ENCODE measurements around the gene RASSF9. TPM values are rescaled to one million over a fixed set of nuclear protein-coding genes. Genes with fewer than 3 reads are reported as not detected.

RASSF9 gene
- total RNA-seq: not detected

- ChIA-PET CTCF (no interaction called here), POLR2A (no interaction called here)
Observed at GRCh38 chr12:85836197-85837090, at the start of gene RASSF9. TSS of gene RASSF9 (minus strand) at chr12:85836409. CDS start at chr12:85836201, 208 bp downstream.

- POLR2A ChIA-PET: no interaction called here
Observed at GRCh38 chr12:85883763-85884162, 47.6 kb upstream of the RASSF9 start.

GRCh38 chr12:85877459-85877858, 41.2 kb upstream of the RASSF9 start:
- CTCF ChIA-PET: no interaction called here
- POLR2A ChIA-PET: no interaction called here

More at GRCh38 chr12:85883763-85884162, 47.6 kb upstream of the RASSF9 start:
- CTCF ChIA-PET: no interaction called here

- ChIA-PET POLR2A (no interaction called here), CTCF (no interaction called here)
Observed at GRCh38 chr12:85874031-85874461, 37.8 kb upstream of the RASSF9 start, which contains the start of gene NTS. TSS of gene NTS (plus strand) at chr12:85874295. CDS start at chr12:85874404, 109 bp downstream.

GRCh38 chr12:85872497-85873091, 36.4 kb upstream of the RASSF9 start:
- POLR2A ChIA-PET: no interaction called here
- CTCF ChIA-PET: no interaction called here

GRCh38 chr12:85866986-85867776, 31.0 kb upstream of the RASSF9 start:
- CTCF ChIA-PET: no interaction called here

GRCh38 chr12:85865890-85866289, 29.7 kb upstream of the RASSF9 start:
- ChIA-PET POLR2A (no interaction called here), CTCF (no interaction called here)

More at GRCh38 chr12:85866986-85867776, 31.0 kb upstream of the RASSF9 start:
- POLR2A ChIA-PET: no interaction called here

- ChIA-PET CTCF (no interaction called here), POLR2A (no interaction called here)
Observed at GRCh38 chr12:85856966-85857365, 20.8 kb upstream of the RASSF9 start.

GRCh38 chr12:85855305-85855704, 19.1 kb upstream of the RASSF9 start:
- CTCF ChIA-PET: no interaction called here

GRCh38 chr12:85849344-85849743, 13.1 kb upstream of the RASSF9 start:
- CTCF ChIA-PET: no interaction called here
- POLR2A ChIA-PET: no interaction called here

More at GRCh38 chr12:85855305-85855704, 19.1 kb upstream of the RASSF9 start:
- POLR2A ChIA-PET: no interaction called here

GRCh38 chr12:85843606-85844310, 7.5 kb upstream of the RASSF9 start:
- ChIA-PET CTCF (no interaction called here), POLR2A (no interaction called here)

GRCh38 chr12:85835426-85836196, 598 bp downstream of the RASSF9 start:
- CTCF ChIA-PET: no interaction called here

GRCh38 chr12:85834378-85834777, 1.8 kb downstream of the RASSF9 start:
- POLR2A ChIA-PET: no interaction called here
- CTCF ChIA-PET: no interaction called here

More at GRCh38 chr12:85835426-85836196, 598 bp downstream of the RASSF9 start:
- POLR2A ChIA-PET: no interaction called here

GRCh38 chr12:85833579-85833978, 2.6 kb downstream of the RASSF9 start:
- CTCF ChIA-PET: no interaction called here
- POLR2A ChIA-PET: no interaction called here

GRCh38 chr12:85831327-85831990, 4.8 kb downstream of the RASSF9 start:
- ChIA-PET POLR2A (no interaction called here), CTCF (no interaction called here)

- CTCF ChIA-PET: no interaction called here
- POLR2A ChIA-PET: no interaction called here
Observed at GRCh38 chr12:85829391-85829790, 6.8 kb downstream of the RASSF9 start.

GRCh38 chr12:85828576-85828975, 7.6 kb downstream of the RASSF9 start:
- POLR2A ChIA-PET: no interaction called here
- CTCF ChIA-PET: no interaction called here

GRCh38 chr12:85825746-85826145, 10.5 kb downstream of the RASSF9 start:
- POLR2A ChIA-PET: no interaction called here

More at GRCh38 chr12:85825746-85826145, 10.5 kb downstream of the RASSF9 start:
- CTCF ChIA-PET: no interaction called here
